Psoas muscle (tissue), 8 donors: ENCODE data around the gene IFNL2. TPM values are rescaled to one million over a fixed set of nuclear protein-coding genes. Genes with fewer than 3 reads are reported as not detected.

Experiments used
- ATAC-seq, 4 donors: fragments of 200-7000 bp; cut with Tn5 transposase; one replicate each; pipeline ENCODE4 v1.9.1; 2020; ENCODE audit warnings: moderate library complexity in 3 of 4, mild to moderate bottlenecking in 2 of 4
- DNase-seq, 2 donors: peaks; one replicate each; pipeline ENCODE4 v3.0.0-alpha.2; 2020
- H3K27ac ChIP-seq: fragments of 200-600 bp; one replicate; pipeline ENCODE4 v1.8.0; 2022
- H3K27me3 ChIP-seq, 3 donors: fragments of 200-600 bp in 1 of 3; one replicate each; pipeline versions ENCODE4 v1.6.1 to v1.8.0; 2013 to 2022; ENCODE audit warnings: low read length in 2 of 3, mild to moderate bottlenecking in 2 of 3, moderate library complexity in 1 of 3; ENCODE audit not compliant: insufficient read depth in 3 of 3
- H3K36me3 ChIP-seq, 2 donors: fragments of 200-600 bp in 1 of 2; one replicate each; pipeline versions ENCODE4 v1.6.1 to v1.8.0; 2013 to 2022; ENCODE audit warnings: low read depth in 1 of 2, mild to moderate bottlenecking in 1 of 2, moderate library complexity in 1 of 2; ENCODE audit not compliant: insufficient read depth in 1 of 2
- H3K4me1 ChIP-seq: fragments of 200-600 bp; one replicate; pipeline ENCODE4 v1.8.0; 2022
- H3K4me3 ChIP-seq: fragments of 200-600 bp; one replicate; pipeline ENCODE4 v1.8.0; 2022; ENCODE audit warnings: mild to moderate bottlenecking
- H3K9me3 ChIP-seq: fragments of 200-600 bp; one replicate; pipeline ENCODE4 v1.8.0; 2022
- WGBS, 3 donors: extraction: QIAGEN DNeasy Blood & Tissue Kit; methylation state at CpG; one replicate each; pipeline versions ENCODE4 v1.1.6 to v1.1.7; 2013; 5-methylcytosine and 5-hydroxymethylcytosine counted together
- intact Hi-C, 2 donors: fragments of 100-400 bp; cut with DNase I; formaldehyde crosslinking; loops; one replicate each; pipeline versions ENCODE4 v1.11.0 to v1.14.2; 2022
- polyA plus RNA-seq, 3 donors: library from polyadenylated mRNA; stranded (reverse); fragments of 200-250 nt; gene quantifications; one replicate each; pipeline ENCODE4 v1.2.3, GENCODE V29; 2013
- total RNA-seq, 4 donors: library from RNA; stranded (reverse); fragmentation: NEBNext Ultra II Directional in 2 of 4; extraction: Animal tissue kit (Norgen Biotek cat#: 25700) in 2 of 4; gene quantifications; one replicate each; pipeline versions ENCODE4 v1.2.1 to v1.2.4, GENCODE V29; 2021 to 2023
- TF ChIP-seq, protein P1 (sequence below): fragments of 200-600 bp; IDR thresholded peaks from one replicate; pipeline ENCODE4 v1.8.0; 2022; ENCODE audit warnings: antibody characterized with exemption
- donor health status: healthy with polysubstance abuse.
- donor health status: DM: no; HTN: no; CAD: no; lungs with moderate emphysema.
- donor health status: Bipolar disorder and iron deficiency.
- donor health status: healthy.
- donor health status: DM: yes; HTN: yes; CAD: no.
- donor health status: DM: no; HTN: no; CAD: no.
- donor health status: DM: no; HTN: no; CAD: no.
- donor health status: DM: yes; HTN: yes; CAD: no.

Gene IFNL2
- total and polyA plus RNA-seq, 7 donors: not detected

DNA sequence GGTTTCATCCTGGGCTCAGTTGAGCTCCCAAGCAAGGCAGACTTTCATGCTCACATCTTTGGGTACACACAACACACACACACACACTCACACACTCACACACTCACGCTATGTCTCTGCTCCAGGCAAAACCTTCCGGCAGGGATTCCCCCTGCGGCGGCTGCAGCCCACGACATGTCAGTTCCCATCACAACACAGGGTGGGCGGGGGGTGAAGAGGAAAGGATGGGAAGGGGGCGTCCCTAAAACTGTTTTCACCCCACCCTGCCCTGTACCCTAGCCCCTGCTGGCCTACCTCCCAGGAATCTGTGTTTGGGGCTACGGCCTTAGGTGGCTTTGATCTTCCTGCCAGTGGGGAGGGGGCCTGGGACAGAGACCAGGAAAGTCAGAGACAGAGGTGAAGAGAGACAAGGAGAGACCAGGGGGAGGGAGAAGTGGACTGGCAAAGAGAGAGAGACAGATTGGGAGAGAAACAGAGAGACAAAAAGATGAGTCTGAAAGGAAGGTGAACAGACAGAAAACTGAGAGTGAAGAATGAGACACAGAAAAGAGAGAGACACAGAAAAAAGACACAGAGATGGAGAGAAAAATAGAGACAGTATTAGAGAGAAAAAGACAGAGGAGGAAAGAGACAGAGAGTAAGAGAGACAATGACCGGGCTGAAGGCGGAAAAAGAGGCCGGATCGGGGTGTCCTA, 48.6 kb downstream of the IFNL2 start:
- H3K36me3 ChIP-seq: no peaks in the 10 kb centered on the region
- ATAC-seq (no peak), DNase-seq (no peak)
- H3K4me3 ChIP-seq: no peak overlapping the region
- 88 to 90% (median 89%) methylated on average over 12 of the region's 12 CpGs for WGBS, 3 donors
- H3K27me3 ChIP-seq: peaks cover 0 to 31% (median 6%) of the 10 kb centered on the region in 3 donors
- H3K4me1 ChIP-seq: no peaks in the 10 kb centered on the region
- intact Hi-C loops: no loop called here
- H3K9me3 ChIP-seq: no peaks in the 10 kb centered on the region
- no peak overlapping the region for H3K27ac ChIP-seq
- TF ChIP-seq, protein P1, sequence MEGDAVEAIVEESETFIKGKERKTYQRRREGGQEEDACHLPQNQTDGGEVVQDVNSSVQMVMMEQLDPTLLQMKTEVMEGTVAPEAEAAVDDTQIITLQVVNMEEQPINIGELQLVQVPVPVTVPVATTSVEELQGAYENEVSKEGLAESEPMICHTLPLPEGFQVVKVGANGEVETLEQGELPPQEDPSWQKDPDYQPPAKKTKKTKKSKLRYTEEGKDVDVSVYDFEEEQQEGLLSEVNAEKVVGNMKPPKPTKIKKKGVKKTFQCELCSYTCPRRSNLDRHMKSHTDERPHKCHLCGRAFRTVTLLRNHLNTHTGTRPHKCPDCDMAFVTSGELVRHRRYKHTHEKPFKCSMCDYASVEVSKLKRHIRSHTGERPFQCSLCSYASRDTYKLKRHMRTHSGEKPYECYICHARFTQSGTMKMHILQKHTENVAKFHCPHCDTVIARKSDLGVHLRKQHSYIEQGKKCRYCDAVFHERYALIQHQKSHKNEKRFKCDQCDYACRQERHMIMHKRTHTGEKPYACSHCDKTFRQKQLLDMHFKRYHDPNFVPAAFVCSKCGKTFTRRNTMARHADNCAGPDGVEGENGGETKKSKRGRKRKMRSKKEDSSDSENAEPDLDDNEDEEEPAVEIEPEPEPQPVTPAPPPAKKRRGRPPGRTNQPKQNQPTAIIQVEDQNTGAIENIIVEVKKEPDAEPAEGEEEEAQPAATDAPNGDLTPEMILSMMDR: no peak

DNA sequence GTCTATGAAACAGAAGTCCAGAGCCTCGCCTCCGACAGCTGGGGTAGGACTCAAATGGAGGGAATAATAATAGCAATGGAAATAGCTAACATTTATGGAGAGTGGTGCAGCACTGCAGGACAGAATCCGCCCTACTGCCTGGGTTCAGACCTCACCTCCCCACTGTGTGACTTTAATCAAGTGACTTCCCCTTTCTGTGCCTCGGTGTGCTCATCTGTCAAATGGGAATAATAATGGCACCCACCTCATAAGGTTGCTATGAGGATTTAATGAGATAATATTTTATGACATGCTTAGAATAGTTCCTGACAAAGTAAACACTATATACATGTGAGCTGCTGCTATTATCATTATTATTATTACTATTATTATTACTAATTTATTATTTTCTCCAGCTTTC, 49.3 kb downstream of the IFNL2 start:
- no peaks in the 10 kb centered on the region for H3K4me1 ChIP-seq
- 88 to 95% (median 92%) methylated on average over 4 of the region's 4 CpGs for WGBS, 3 donors
- no peak overlapping the region for H3K4me3 ChIP-seq
- ATAC-seq (no peak), DNase-seq (no peak)
- no peaks in the 10 kb centered on the region for H3K36me3 ChIP-seq
- no peak overlapping the region for H3K27ac ChIP-seq
- TF ChIP-seq, protein P1: no peak
- H3K9me3 ChIP-seq: no peaks in the 10 kb centered on the region
- H3K27me3 ChIP-seq: peaks cover 0 to 38% (median 9%) of the 10 kb centered on the region in 3 donors
- intact Hi-C loops: no loop called here

DNA sequence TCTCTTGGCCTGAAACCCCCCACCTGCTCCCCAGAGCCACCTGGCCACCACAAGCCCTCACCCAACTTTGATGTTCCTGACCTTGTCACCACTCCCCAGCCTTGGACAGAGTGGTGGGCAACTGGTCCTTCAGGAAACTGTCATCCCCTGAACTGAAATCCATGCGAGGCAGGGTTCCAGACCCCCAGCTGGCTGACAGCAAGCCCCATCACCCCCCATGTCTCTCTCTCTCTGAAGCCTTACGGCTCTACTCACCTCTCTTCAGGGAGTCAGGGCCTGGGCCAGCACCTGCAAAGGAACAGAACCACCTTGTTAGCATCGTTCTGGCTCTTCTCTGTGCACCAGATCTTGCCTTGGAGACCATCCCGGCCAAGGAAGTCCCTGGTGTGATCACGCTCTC, 49.9 kb downstream of the IFNL2 start:
- no peak overlapping the region for H3K27ac ChIP-seq
- peaks cover 0 to 42% (median 9%) of the 10 kb centered on the region in 3 donors for H3K27me3 ChIP-seq
- TF ChIP-seq, protein P1: no peak
- ATAC-seq (no peak), DNase-seq (no peak)
- H3K4me3 ChIP-seq: no peak overlapping the region
- H3K36me3 ChIP-seq: no peaks in the 10 kb centered on the region
- no peaks in the 10 kb centered on the region for H3K4me1 ChIP-seq
- H3K9me3 ChIP-seq: no peaks in the 10 kb centered on the region
- intact Hi-C loops: no loop called here
- WGBS, 3 donors: 80 to 94% (median 89%) methylated on average over 5 of the region's 5 CpGs

DNA sequence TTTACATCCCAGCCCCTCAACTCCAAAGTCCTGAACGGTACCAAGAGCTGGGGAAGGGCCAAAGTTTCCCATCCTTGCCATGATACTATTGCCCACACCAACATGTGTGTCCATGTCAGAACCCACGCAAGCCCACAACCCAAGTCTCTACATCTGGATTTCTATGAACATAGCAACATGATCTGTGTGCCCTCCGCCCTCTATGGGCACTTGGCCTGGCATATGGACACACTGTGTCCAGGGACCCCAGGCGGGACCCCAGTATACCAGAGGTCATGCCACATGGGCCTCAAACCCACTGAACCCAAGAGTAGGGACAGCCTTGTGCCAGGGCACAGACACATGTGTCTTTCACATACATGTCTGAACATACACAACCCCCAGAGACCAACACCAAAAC, 50.5 kb downstream of the IFNL2 start:
- peaks cover 0 to 42% (median 7%) of the 10 kb centered on the region in 3 donors for H3K27me3 ChIP-seq
- ATAC-seq: no peak
- no peaks in the 10 kb centered on the region for H3K4me1 ChIP-seq
- 81 to 85% (median 83%) methylated on average over 4 of the region's 4 CpGs for WGBS, 3 donors
- no peak for DNase-seq
- H3K27ac ChIP-seq: no peak overlapping the region
- no peaks in the 10 kb centered on the region for H3K9me3 ChIP-seq
- intact Hi-C loops: no loop called here
- no peak overlapping the region for H3K4me3 ChIP-seq
- TF ChIP-seq, protein P1: no peak
- H3K36me3 ChIP-seq: no peaks in the 10 kb centered on the region
